ENCODE data around the gene KIF26B.

The KIF26B gene

DNA sequence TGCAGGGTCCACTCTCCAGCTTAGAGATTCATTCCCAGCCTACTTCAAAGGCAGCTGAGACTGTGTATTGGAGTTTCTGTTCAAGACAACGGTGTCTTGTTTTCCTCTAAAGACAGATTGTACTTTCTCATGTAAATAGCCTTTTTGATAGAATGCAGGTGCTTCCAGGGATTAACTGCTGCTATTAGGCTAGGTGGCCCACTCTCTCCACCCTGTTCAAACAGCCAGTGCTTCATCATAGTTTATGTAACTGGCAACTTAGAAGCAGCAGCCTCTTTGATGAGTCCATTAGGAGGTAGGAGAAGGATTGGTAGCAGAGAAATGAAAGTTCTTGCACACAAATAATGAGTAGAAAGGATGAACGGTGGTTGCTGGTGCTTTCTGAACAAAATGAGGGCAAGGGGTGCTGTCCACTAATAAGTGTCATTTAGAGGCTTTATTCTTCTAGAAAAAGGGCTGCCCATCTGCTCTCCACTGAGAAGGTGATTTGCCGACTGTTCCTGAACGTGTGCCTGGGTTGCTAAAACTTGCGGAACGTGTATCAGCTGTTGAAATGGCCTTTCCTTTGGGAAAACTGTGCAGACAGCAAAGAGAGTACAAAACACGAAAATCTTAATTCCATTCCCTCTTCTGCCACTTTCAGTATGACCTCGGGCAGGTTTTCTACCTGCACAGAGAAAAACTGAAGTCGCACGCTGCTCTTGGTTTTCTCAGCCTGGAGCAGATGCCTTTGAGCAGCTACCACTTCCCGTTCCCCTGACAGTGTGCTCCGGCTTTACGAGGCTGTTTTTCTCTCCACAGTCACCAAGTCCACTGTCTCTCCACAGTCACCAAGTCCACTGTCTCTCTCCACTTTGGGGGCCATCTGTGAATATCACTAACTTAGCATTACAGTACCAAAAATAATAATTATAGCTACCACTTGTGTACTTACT, 228.9 kb downstream of the KIF26B start:
- TF ChIP-seq, protein P1, sequence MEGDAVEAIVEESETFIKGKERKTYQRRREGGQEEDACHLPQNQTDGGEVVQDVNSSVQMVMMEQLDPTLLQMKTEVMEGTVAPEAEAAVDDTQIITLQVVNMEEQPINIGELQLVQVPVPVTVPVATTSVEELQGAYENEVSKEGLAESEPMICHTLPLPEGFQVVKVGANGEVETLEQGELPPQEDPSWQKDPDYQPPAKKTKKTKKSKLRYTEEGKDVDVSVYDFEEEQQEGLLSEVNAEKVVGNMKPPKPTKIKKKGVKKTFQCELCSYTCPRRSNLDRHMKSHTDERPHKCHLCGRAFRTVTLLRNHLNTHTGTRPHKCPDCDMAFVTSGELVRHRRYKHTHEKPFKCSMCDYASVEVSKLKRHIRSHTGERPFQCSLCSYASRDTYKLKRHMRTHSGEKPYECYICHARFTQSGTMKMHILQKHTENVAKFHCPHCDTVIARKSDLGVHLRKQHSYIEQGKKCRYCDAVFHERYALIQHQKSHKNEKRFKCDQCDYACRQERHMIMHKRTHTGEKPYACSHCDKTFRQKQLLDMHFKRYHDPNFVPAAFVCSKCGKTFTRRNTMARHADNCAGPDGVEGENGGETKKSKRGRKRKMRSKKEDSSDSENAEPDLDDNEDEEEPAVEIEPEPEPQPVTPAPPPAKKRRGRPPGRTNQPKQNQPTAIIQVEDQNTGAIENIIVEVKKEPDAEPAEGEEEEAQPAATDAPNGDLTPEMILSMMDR (IDR thresholded peaks at IDR 0.05; ENCODE audit: insufficient read depth, missing control alignments) = no peak
- FAIRE-seq (no peak), DNase-seq (ENCODE audit: insufficient read length, low spot score) (no peak)

DNA sequence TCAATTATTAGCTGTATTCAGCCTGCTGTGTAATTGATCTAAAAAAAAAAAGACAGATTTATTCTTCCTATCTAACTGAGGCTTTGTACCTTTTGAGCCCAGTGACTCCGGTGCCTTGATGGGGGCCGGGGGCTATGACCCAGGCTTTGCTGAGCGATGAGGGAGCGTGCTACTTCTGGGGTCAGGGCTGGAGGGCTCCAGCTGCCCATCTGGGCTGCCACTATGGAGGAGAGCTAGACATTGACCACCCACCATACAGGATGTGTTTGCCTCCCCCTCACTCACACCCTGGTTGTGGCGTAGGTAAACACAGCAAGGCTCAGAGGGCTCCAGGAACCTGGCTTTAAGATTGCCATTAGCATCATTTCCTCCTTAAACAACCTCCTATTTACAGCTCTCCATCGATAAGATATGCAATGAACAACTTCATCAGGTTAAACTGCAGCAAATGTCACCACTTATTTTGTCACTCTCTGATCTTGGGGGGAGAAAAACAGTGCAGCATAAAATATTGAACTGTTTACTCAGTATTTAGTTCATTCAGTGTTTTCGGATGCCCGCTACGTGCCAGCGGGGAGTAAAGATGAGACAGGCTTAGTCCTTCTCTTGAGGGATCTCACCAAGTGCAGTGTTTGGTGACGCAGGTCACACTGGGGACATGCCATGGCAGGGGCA, 231.6 kb downstream of the KIF26B start:
- no peak for FAIRE-seq
- TF ChIP-seq, protein P1 (IDR thresholded peaks at IDR 0.05; ENCODE audit: insufficient read depth, missing control alignments) = no peak
- no peak for DNase-seq (ENCODE audit: insufficient read length, low spot score)

DNA sequence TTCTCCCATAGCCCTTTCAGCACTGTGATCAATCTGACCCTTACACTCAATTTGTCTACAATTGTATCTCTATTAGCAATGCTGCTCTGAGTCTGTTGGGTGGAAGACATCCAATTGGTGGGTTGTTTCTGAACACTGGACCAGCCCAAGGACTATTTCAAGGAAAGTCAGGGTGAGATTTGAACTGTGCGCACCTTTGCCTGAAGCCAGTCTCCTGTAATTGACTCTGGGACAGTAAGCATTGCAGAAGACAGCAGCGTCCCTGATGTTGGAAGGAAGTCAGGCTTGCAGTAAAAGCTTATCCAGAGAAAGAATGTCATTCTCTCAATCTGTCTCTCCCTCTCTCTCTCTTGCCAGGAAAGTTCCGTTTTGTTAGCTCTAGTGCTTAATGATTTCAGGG, 233.9 kb downstream of the KIF26B start:
- DNase-seq (ENCODE audit: insufficient read length, low spot score) (no peak), FAIRE-seq (no peak)
- TF ChIP-seq, protein P1 (IDR thresholded peaks at IDR 0.05; ENCODE audit: insufficient read depth, missing control alignments) = no peak

GRCh38 chr1:245389873-245390272, 235.1 kb downstream of the KIF26B start:
- TF ChIP-seq, protein P1 (IDR thresholded peaks at IDR 0.05; ENCODE audit: insufficient read depth, missing control alignments) = no peak
- no peak for FAIRE-seq
- no peak for DNase-seq (ENCODE audit: insufficient read length, low spot score)

DNA sequence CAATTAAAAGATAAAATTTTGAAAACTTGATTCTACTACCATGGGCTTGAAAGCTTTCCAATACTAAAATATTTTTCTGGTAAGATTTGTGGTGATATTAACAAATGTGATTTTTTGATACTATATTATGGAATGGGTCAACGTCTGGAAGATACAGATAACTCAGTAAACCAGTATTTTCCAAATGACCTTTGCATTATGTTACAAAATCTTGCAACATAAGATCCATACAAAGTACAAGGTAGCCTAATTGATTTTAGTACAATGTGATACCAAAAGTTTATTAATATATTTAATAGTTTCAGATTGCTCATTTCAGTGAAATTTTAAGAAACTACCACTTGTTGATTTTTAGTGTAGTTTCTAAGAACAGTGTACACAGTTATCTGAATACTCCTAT, 236.2 kb downstream of the KIF26B start:
- TF ChIP-seq, protein P1 (IDR thresholded peaks at IDR 0.05; ENCODE audit: insufficient read depth, missing control alignments) = no peak
- FAIRE-seq = no peak
- DNase-seq (ENCODE audit: insufficient read length, low spot score) = no peak

DNA sequence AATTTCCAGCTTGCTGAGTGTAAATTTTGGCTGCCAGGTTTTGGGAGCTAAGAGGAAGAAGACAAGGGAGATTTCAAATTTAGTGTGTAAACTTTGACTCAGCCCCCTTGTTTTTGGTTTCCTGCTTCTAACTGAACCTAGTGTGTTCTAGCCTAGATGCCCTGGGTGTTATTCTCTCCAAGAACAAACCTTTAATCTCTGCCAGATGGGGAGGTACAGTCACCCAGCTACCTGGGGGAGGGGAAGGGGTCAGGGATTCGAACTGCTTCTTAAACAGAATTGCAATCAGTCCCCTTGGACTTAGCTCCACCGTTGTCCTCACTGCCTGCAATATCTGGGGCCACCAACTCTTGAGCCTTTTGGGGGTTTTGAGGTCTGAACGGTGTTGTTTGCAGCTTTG, 238.9 kb downstream of the KIF26B start:
- FAIRE-seq = no peak
- TF ChIP-seq, protein P1 (IDR thresholded peaks at IDR 0.05; ENCODE audit: insufficient read depth, missing control alignments) = no peak

GRCh38 chr1:245395680-245396079, 240.9 kb downstream of the KIF26B start:
- FAIRE-seq = no peak
- TF ChIP-seq, protein P1 (IDR thresholded peaks at IDR 0.05; ENCODE audit: insufficient read depth, missing control alignments) = no peak
- DNase-seq (ENCODE audit: insufficient read length, low spot score) = no peak

More for the DNA sequence above, 238.9 kb downstream of the KIF26B start:
- no peak for DNase-seq (ENCODE audit: insufficient read length, low spot score)
